GM18499 (cell line): ENCODE data around the gene FBXW11.
A peak's percentile ranks its signal among the peaks of the same experiment; 100 is the strongest.
"Not testable (repeated sequence)": the region's sequence is repeated elsewhere in the genome, so short reads cannot be mapped to it uniquely, and the experiment has no call there.

ENCODE experiments used
- ATAC-seq: cut with Tn5 transposase; IDR thresholded peaks from one replicate; pipeline ENCODE4 v1.9.1; 2021; ENCODE audit warnings: moderate number of reproducible peaks; ENCODE audit not compliant: insufficient read depth, unreplicated experiment

FBXW11 gene

GRCh38 chr5:171956887-171957495, 49.4 kb downstream of the FBXW11 start:
- ATAC-seq = no peak

GRCh38 chr5:171956314-171956713, 50.1 kb downstream of the FBXW11 start:
- ATAC-seq = no peak

- ATAC-seq = no peak
These were observed 50.7 kb downstream of the FBXW11 start for GRCh38 chr5:171955761-171956160.

DNA sequence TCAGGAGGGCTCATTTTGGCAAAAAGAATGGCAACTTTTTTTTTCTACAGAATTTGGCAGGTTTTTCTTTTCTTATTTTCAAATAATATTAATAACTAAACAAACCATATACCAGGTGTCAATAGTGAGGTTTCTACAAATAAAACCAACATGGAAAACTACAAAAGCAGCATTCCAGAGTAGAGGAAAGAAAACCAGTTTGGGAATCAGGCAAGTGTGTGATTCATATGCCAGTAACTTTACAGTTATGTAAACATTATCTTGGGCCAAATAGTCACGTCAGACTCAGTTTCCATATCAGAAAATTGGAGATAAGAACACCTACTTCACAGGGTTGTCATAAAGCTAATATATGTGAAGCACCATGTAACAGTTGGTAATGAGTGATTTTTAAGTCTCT, 51.7 kb downstream of the FBXW11 start:
- no peak for ATAC-seq

DNA sequence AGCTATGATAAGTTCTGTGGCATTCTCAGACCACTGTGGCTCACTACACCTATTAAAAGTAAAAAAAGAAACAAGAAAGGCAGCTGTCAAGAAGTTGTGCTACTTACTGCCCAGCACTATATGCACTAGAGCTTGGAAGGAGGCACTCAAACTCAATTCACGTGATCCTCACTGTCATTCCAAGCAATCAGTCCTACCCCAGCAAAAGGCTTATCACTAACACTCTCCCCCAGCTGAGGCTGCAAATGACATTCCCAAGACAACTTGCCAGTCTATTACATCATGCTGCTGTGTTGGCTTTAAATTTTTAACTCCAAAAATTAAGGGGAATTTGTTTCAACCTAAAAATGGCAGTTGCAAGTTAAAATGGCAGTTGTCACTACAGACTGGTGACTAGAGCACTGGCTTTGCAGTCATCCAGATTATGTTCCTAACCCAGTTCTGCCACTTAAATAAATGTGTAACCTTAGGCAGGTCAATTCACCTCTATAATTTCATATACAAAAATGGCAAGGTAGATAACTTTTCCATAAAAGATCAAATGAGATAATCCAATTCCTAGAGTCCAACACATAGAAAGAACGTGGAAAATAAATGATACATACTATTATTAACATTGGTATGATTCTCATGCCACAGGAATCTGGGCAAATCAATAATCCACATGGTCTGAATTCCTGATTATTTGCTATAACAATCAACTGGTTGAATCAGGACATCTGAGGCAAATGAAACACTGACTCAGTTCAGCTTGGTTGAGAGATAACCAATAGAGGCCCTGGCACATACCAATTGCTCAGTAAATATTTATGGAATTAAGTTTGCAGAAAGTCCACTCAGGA, 52.4 kb downstream of the FBXW11 start:
- ATAC-seq = no peak

DNA sequence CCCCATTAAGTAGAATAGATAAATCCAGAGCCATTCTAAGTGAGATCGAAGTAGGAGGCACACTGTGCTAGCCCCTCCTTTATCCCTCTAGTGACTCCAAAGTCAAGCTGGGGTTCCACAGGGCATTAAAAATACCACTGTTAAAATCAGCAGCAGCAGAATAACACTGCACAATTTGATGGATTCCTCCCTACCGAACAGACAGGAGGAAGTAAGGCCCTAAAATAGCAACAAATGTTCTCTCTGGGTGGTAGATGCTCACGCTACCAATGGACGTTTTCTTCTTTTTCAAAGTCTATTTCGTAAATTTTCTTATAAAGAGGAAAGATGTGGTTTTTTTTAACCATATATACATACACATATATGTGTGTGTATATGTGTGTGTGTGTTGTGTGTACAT, 54.4 kb downstream of the FBXW11 start:
- ATAC-seq = no peak

DNA sequence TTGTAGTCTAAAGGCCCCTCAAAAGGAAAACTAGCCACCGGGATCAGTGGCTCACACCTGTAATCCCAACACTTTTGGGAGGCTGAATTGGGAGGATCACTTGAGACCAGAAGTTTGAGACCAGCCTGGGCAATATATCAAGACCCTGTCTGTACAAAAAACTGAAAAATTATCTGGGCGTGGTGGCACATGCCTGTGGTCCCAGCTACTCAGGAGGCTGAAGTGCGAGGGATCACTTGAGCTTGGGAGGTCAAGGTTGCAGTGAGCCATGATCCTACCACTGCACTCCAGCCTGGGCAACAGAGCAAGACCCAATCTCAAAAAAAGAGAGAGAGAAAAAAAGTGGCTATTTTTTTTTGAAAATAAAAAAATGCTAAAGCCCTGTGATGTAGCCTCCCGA, 55.2 kb downstream of the FBXW11 start:
- ATAC-seq = no peak

- ATAC-seq = no peak
These were observed 60.2 kb downstream of the FBXW11 start for GRCh38 chr5:171946000-171946781.

- no peak for ATAC-seq
These were observed 61.0 kb downstream of the FBXW11 start for GRCh38 chr5:171945476-171945875.

- no peak for ATAC-seq
These were observed 61.4 kb downstream of the FBXW11 start for GRCh38 chr5:171945066-171945465.

DNA sequence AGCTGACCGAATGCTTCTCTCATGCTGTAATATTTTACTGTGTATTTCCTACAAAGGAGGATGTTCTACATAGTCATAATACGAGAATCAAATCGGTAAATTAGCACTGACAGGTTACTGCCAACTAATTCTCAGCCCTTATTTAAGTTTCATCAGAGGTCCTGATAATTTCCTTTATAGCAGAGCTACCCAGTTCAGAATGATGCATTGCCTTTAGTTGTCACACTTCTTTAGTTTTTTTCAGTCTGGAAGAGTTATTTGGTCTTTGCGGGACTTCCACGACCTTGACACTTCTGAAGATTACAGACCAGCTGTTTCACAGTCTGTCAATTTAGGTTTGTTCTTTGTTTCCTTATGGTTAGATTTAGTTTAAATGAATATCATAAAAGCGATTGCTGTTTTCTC, 64.3 kb downstream of the FBXW11 start:
- ATAC-seq = peak; percentile 37

GRCh38 chr5:171941675-171942074, 64.8 kb downstream of the FBXW11 start:
- not testable (repeated sequence) for ATAC-seq

DNA sequence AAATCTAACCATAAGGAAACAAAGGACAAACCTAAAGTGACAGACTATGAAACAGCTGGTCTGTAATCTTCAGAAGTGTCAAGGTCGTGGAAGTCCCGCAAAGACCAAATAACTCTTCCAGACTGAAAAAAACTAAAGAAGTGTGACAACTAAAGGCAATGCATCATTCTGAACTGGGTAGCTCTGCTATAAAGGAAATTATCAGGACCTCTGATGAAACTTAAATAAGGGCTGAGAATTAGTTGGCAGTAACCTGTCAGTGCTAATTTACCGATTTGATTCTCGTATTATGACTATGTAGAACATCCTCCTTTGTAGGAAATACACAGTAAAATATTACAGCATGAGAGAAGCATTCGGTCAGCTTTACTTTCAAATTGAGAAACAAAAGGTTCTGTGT, 65.2 kb downstream of the FBXW11 start:
- ATAC-seq = not testable (repeated sequence)

- no peak for ATAC-seq
These were observed 66.5 kb downstream of the FBXW11 start for GRCh38 chr5:171939951-171940350.

DNA sequence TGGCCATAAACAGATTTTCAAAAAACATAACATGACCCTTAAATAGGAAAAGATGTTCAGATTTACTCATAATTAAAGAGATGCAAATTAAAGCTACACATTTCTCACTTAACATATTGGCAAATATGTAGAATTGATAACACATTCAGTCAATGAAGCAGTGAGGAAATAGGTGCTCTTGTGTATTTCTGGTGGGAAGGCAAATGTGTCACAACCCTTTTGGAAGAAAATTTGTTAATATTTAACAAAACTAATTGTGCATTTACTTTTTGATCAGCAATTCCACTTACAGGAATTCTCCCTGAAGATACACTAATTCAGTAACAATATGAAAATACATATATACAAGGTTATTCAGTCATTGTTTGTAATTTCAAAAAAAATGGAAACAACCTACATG, 68.1 kb downstream of the FBXW11 start:
- ATAC-seq = no peak

- no peak for ATAC-seq
These were observed 69.1 kb downstream of the FBXW11 start for GRCh38 chr5:171937351-171937750.

DNA sequence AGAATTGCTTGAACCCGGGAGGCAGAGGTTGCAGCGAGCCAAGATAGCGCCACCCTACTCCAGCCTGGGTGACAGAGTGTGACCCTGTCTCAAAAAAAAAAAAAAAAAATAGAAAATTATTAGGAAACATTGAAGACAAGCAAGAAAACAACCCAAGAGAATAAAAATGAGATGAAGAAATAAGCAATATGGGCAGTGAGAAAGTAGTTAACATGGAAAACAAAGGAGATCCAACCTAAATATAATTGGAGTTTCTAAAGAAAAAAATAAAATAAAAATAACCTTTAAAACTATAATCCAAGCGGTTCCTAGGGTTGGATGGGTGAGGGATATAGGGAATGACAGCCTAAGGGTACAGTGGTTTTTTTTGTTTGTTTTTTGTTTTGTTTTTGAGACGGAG, 71.9 kb downstream of the FBXW11 start:
- ATAC-seq = no peak

DNA sequence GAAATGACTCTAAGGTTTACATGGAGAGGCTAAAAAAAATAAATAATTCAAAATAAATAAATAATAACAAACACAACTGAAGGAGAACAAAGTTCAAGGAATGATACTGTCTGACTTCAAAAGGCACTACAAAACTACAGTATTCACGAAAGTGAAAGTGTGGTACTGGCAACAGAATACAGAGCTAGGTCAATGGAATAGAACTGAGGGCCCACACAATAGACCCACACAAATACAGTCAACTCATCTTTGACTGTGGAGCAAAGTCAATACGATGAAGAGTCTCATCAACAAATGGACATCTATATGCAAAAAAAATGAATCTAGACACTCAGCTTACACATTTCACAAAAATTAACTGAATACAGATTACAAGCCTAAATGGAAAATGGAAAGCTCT, 75.3 kb downstream of the FBXW11 start:
- ATAC-seq = no peak

- ATAC-seq = no peak
These were observed 79.0 kb downstream of the FBXW11 start for GRCh38 chr5:171927345-171927941.

DNA sequence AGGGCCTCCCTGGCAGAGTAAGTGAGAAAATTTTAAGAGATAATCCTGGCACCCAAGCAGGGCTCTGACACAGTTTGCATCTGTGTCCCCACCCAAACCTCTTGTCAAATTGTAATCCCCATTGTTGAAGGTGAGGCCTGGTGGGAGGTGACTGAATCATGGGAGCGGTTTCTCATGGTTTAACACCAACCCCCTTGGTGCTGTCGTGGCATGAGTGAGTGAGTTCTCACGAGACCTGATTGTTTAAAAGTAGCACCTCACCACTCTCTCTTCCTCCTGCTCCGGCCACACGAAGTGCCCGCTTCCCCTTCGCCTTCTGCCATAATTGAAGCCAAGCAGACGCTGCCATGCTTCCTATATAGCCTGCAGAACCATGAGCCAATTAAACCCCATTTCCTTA, 80.1 kb downstream of the FBXW11 start:
- peak; percentile 37 for ATAC-seq
